PFSK-1 (cell line): ENCODE measurements around the gene ALDH9A1.

Source experiments
- FOXP2 ChIP-seq: optimal IDR thresholded peaks from 2 replicates; pipeline ENCODE3; 2011; ENCODE audit warnings: borderline replicate concordance, control low read depth, inconsistent platforms; ENCODE audit not compliant: insufficient read depth; ENCODE audit errors: extremely low read length, extremely low read depth
- POLR2AphosphoS5 ChIP-seq: IDR thresholded peaks from 2 replicates; pipeline ENCODE4 v1.6.1; 2012; ENCODE audit warnings: low read depth, mild to moderate bottlenecking, control low read depth, low read length, moderate library complexity
- REST ChIP-seq, 2 experiments: IDR thresholded peaks; 2 replicates each; pipeline versions ENCODE4 v1.6.1 to v1.8.0; 2011 to 2012; ENCODE audit warnings: low read depth in 2 of 2, low read length in 2 of 2, control low read depth in 1 of 2, inconsistent platforms in 1 of 2, mild to moderate bottlenecking in 1 of 2, moderate library complexity in 1 of 2; ENCODE audit not compliant: insufficient read depth in 1 of 2
- SIN3A ChIP-seq: IDR thresholded peaks from 2 replicates; pipeline ENCODE4 v1.6.1; 2012; ENCODE audit warnings: mild to moderate bottlenecking, low read length, moderate library complexity, borderline replicate concordance; ENCODE audit not compliant: insufficient read depth
- TAF1 ChIP-seq: IDR thresholded peaks from 2 replicates; pipeline ENCODE4 v1.6.1; 2012; ENCODE audit warnings: low read length, control low read depth, borderline replicate concordance; ENCODE audit not compliant: insufficient read depth

The ALDH9A1 gene

GRCh38 chr1:165696625-165697100, 1.7 kb downstream of the ALDH9A1 start:
- TF ChIP-seq SIN3A (no peak), REST (IDR thresholded peaks at IDR 0.05; ENCODE audit: insufficient read depth in 1 of 2, low read depth in 2 of 2, low read length in 2 of 2) (no peak)

GRCh38 chr1:165695031-165695430, 3.3 kb downstream of the ALDH9A1 start:
- TF ChIP-seq REST (IDR thresholded peaks at IDR 0.05; ENCODE audit: insufficient read depth in 1 of 2, low read depth in 2 of 2, low read length in 2 of 2) = no peak
- TF ChIP-seq POLR2AphosphoS5 = no peak
- TF ChIP-seq TAF1 = no peak
- TF ChIP-seq SIN3A = no peak

GRCh38 chr1:165688046-165688445, 10.3 kb downstream of the ALDH9A1 start:
- TF ChIP-seq TAF1 (no peak), FOXP2 (no peak), REST (IDR thresholded peaks at IDR 0.05; ENCODE audit: insufficient read depth in 1 of 2, low read depth in 2 of 2, low read length in 2 of 2) (no peak), POLR2AphosphoS5 (no peak), SIN3A (no peak)

- TF ChIP-seq REST (IDR thresholded peaks at IDR 0.05; ENCODE audit: insufficient read depth in 1 of 2, low read depth in 2 of 2, low read length in 2 of 2) = no peak
- TF ChIP-seq TAF1 = no peak
- TF ChIP-seq FOXP2 = no peak
- no peak for TF ChIP-seq SIN3A
- no peak for TF ChIP-seq POLR2AphosphoS5
Observed at GRCh38 chr1:165686971-165687433, 11.4 kb downstream of the ALDH9A1 start.
